Hepatocyte (in vitro differentiated cells): ENCODE data around the gene MBLAC1.

Source experiments
- EZH2 ChIP-seq: fragments of 200-600 bp; sonication (generic); IDR thresholded peaks from 2 replicates; pipeline ENCODE4 v1.6.1; 2016; ENCODE audit warnings: antibody characterized with exemption, mild to moderate bottlenecking, borderline replicate concordance
- TF ChIP-seq, protein P1 (sequence below): fragments of 200-600 bp; sonication (generic); IDR thresholded peaks from 2 replicates; pipeline ENCODE4 v1.5.1; 2016; ENCODE audit warnings: antibody characterized with exemption, mild to moderate bottlenecking; ENCODE audit not compliant: poor library complexity

DNA sequence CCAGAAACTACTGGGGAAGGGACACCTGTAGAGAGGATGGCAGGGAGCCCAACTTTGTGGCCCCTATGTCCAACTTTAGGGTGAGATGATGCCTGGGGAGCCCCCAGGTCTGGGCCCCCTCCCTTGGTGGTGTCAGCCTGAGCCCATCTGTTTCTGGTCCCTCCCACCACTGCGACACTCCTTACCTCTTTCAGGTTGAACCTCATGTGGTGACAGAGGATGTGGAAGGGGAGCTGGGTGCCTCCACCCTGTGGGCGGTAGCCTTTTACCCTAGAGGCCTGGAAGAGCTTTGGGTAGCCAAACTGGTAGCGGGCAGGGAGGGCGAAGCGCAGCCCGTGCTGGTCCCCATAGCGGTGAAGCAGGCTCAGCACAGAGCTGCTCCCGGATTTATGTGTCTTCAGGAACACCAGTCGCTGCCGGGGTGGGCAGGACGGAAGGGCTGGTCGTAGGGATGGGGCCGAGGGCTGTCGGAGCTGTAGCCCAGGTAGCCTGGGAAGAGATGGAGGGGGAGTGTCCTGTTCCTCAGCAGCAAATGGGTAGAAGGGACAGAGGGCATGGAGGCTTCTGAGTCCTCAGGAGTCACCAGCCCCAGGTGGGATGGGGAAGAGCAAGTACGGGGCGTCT lies 39.7 kb downstream of the MBLAC1 start:
- TF ChIP-seq, protein P1, sequence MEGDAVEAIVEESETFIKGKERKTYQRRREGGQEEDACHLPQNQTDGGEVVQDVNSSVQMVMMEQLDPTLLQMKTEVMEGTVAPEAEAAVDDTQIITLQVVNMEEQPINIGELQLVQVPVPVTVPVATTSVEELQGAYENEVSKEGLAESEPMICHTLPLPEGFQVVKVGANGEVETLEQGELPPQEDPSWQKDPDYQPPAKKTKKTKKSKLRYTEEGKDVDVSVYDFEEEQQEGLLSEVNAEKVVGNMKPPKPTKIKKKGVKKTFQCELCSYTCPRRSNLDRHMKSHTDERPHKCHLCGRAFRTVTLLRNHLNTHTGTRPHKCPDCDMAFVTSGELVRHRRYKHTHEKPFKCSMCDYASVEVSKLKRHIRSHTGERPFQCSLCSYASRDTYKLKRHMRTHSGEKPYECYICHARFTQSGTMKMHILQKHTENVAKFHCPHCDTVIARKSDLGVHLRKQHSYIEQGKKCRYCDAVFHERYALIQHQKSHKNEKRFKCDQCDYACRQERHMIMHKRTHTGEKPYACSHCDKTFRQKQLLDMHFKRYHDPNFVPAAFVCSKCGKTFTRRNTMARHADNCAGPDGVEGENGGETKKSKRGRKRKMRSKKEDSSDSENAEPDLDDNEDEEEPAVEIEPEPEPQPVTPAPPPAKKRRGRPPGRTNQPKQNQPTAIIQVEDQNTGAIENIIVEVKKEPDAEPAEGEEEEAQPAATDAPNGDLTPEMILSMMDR = no peak
- no peak for TF ChIP-seq EZH2
